ENCODE data around the gene SRGAP1. TPM values are rescaled to one million over a fixed set of nuclear protein-coding genes. Genes with fewer than 3 reads are reported as not detected.

The SRGAP1 gene
- total and polyA plus RNA-seq, 2 of the 13 experiments (the other 11 are each of a cell fraction or from before 2014, with no cell fraction given) = 1.6 to 3.4 TPM

- no TSS peak for BruUV-seq (replicated peaks)
- Histone ChIP-seq H2AFZ (ENCODE audit: low read length) (no peak overlapping the region), H3K9ac (ENCODE audit: insufficient read depth, low read depth, low read length) (no peak overlapping the region), H4K20me1 (ENCODE audit: insufficient read depth, low read length) (no peaks in the 10 kb centered on the region), H3K4me3 (replicated peaks in 1 of 3; ENCODE audit: insufficient read depth in 1 of 3, low read depth in 2 of 3, low read length in 3 of 3) (no peak overlapping the region), H3K9me3 (ENCODE audit: low read length) (no peaks in the 10 kb centered on the region), H3K79me2 (ENCODE audit: insufficient read depth, low read length) (no peaks in the 10 kb centered on the region), H3K27ac (ENCODE audit: extremely low read length, insufficient read depth, low read length) (no peak overlapping the region), H3K36me3 (replicated peaks in 1 of 2; ENCODE audit: control insufficient read depth in 1 of 2, insufficient read depth in 2 of 2, low read length in 2 of 2) (0 out of 5 replicates have a peak, but pooled peaks cover 0 to 1% of the 10 kb centered on the region in 2 experiments), H3K4me1 (ENCODE audit: insufficient read depth, low read length) (no peaks in the 10 kb centered on the region), H3K4me2 (ENCODE audit: low read depth, low read length) (no peak overlapping the region), H3K27me3 (ENCODE audit: control insufficient read depth in 1 of 2, insufficient read depth in 2 of 2, low read length in 2 of 2) (no peaks in the 10 kb centered on the region)
- in situ Hi-C loops (cut with HindIII; ENCODE audit: extremely low pct_ligation_motif_present, low pct_unique_long_range_greater_than_20kb) = no loop called here
- DNase-seq (ENCODE audit: low spot score) (no peak), FAIRE-seq (no peak), ATAC-seq (no peak)
- intact Hi-C loops (cut with micrococcal nuclease; ENCODE audit: unreplicated experiment) = no loop called here
- TF ChIP-seq RFX5 (IDR thresholded peaks at IDR 0.05; ENCODE audit: low read depth, low read length) (no peak), ZNF460 (CRISPR knock-in tag; IDR thresholded peaks at IDR 0.05; ENCODE audit: borderline replicate concordance) (no peak), ZNF672 (CRISPR knock-in tag; IDR thresholded peaks at IDR 0.05) (no peak), ZNF34 (CRISPR knock-in tag; IDR thresholded peaks at IDR 0.05; ENCODE audit: borderline replicate concordance) (no peak), KLF6 (CRISPR knock-in tag; IDR thresholded peaks at IDR 0.05) (no peak), SIN3B (IDR thresholded peaks at IDR 0.05; ENCODE audit: low read length) (no peak), ONECUT2 (CRISPR knock-in tag; IDR thresholded peaks at IDR 0.05) (no peak), HHEX (CRISPR knock-in tag; IDR thresholded peaks at IDR 0.05) (no peak), KMT2A (CRISPR knock-in tag; IDR thresholded peaks at IDR 0.05) (no peak), SP2 (CRISPR knock-in tag; IDR thresholded peaks at IDR 0.05) (no peak), DRAP1 (CRISPR knock-in tag; IDR thresholded peaks at IDR 0.05) (no peak), HMG20A (CRISPR knock-in tag; IDR thresholded peaks at IDR 0.05; ENCODE audit: borderline replicate concordance) (no peak), NRL (CRISPR knock-in tag; IDR thresholded peaks at IDR 0.05; ENCODE audit: borderline replicate concordance) (no peak), ZBTB26 (CRISPR knock-in tag; IDR thresholded peaks at IDR 0.05; ENCODE audit: borderline replicate concordance) (no peak)
- ChIA-PET CTCF (ENCODE audit: low intra/inter-chr PET ratio, low total read pairs) (no interaction called here), POLR2A (no interaction called here)
- WGBS (ENCODE audit: low lambda C conversion rate) = 94% methylated on average over 13 of the region's 13 CpGs
Observed at GRCh38 chr12:64029013-64029857, 184.7 kb downstream of the SRGAP1 start.
